Measurements from ENCODE around the gene IQSEC3. TPM values are rescaled to one million over a fixed set of nuclear protein-coding genes. Genes with fewer than 3 reads are reported as not detected.

Gene IQSEC3
- polyA plus RNA-seq, 1 donor from 2014 or later: 2.4 TPM

DNA sequence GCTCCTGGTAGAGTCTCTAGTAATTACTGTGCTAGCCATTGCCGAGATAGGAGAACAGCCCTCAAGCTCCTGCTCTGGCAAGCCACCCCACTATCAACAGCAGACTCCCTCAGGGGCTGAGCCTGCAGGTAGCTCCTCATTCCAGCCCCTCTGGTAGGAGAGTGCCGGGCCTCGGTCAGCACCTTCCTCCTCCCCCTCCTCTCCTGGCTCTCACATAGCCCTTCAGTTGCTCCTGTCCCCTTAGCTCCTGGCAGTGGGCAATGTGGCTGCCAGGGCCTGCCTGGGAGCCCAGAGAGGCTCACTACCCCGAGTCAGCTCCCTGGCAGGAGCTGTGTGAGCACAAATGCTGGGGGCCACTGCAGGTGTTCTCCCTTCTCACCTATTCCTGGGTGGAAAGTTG lies 52.0 kb downstream of the IQSEC3 start:
- Histone ChIP-seq H3K27ac (ENCODE audit: low read length) (no peak overlapping the region), H3K9me2 (ENCODE audit: insufficient read depth, low read length) (no peaks in the 10 kb centered on the region), H3K9ac (ENCODE audit: low read length) (no peak overlapping the region), H3K9me3 (ENCODE audit: low read length) (no peaks in the 10 kb centered on the region), H3K36me3 (ENCODE audit: insufficient read depth, low read length) (no peaks in the 10 kb centered on the region), H3K27me3 (ENCODE audit: insufficient read depth, low read depth, low read length) (no peaks in the 10 kb centered on the region), H3K79me2 (replicated peaks; ENCODE audit: insufficient read depth, low read length) (no peaks in the 10 kb centered on the region), H2AFZ (ENCODE audit: low read depth, low read length) (no peak overlapping the region), H3K4me2 (ENCODE audit: low read length) (no peak overlapping the region), H4K20me1 (ENCODE audit: insufficient read depth) (no peaks in the 10 kb centered on the region), H3F3A (ENCODE audit: insufficient read depth, low read length, poor library complexity, severe bottlenecking) (no peaks in the 10 kb centered on the region), H3K4me3 (ENCODE audit: low read length) (no peak overlapping the region)
- TF ChIP-seq, protein P1, sequence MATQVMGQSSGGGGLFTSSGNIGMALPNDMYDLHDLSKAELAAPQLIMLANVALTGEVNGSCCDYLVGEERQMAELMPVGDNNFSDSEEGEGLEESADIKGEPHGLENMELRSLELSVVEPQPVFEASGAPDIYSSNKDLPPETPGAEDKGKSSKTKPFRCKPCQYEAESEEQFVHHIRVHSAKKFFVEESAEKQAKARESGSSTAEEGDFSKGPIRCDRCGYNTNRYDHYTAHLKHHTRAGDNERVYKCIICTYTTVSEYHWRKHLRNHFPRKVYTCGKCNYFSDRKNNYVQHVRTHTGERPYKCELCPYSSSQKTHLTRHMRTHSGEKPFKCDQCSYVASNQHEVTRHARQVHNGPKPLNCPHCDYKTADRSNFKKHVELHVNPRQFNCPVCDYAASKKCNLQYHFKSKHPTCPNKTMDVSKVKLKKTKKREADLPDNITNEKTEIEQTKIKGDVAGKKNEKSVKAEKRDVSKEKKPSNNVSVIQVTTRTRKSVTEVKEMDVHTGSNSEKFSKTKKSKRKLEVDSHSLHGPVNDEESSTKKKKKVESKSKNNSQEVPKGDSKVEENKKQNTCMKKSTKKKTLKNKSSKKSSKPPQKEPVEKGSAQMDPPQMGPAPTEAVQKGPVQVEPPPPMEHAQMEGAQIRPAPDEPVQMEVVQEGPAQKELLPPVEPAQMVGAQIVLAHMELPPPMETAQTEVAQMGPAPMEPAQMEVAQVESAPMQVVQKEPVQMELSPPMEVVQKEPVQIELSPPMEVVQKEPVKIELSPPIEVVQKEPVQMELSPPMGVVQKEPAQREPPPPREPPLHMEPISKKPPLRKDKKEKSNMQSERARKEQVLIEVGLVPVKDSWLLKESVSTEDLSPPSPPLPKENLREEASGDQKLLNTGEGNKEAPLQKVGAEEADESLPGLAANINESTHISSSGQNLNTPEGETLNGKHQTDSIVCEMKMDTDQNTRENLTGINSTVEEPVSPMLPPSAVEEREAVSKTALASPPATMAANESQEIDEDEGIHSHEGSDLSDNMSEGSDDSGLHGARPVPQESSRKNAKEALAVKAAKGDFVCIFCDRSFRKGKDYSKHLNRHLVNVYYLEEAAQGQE (IDR thresholded peaks at IDR 0.05; ENCODE audit: borderline replicate concordance): no peak
- TF ChIP-seq TAF1 (IDR thresholded peaks at IDR 0.05; ENCODE audit: low read depth) (no peak), RAD21 (conservative IDR thresholded peaks at IDR 0.05) (no peak), POLR2AphosphoS5 (IDR thresholded peaks at IDR 0.05) (no peak), EZH2 (IDR thresholded peaks at IDR 0.05; ENCODE audit: borderline replicate concordance, insufficient read depth, low read length, poor library complexity, severe bottlenecking) (no peak), SMC3 (conservative IDR thresholded peaks at IDR 0.05; ENCODE audit: poor library complexity) (no peak), MXI1 (conservative IDR thresholded peaks at IDR 0.05; ENCODE audit: poor library complexity, severe bottlenecking) (no peak), EP300 (conservative IDR thresholded peaks at IDR 0.05; ENCODE audit: poor library complexity, severe bottlenecking) (no peak)
- TF ChIP-seq, protein P2, sequence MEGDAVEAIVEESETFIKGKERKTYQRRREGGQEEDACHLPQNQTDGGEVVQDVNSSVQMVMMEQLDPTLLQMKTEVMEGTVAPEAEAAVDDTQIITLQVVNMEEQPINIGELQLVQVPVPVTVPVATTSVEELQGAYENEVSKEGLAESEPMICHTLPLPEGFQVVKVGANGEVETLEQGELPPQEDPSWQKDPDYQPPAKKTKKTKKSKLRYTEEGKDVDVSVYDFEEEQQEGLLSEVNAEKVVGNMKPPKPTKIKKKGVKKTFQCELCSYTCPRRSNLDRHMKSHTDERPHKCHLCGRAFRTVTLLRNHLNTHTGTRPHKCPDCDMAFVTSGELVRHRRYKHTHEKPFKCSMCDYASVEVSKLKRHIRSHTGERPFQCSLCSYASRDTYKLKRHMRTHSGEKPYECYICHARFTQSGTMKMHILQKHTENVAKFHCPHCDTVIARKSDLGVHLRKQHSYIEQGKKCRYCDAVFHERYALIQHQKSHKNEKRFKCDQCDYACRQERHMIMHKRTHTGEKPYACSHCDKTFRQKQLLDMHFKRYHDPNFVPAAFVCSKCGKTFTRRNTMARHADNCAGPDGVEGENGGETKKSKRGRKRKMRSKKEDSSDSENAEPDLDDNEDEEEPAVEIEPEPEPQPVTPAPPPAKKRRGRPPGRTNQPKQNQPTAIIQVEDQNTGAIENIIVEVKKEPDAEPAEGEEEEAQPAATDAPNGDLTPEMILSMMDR (IDR thresholded peaks at IDR 0.05; ENCODE audit: poor library complexity, severe bottlenecking): no peak

DNA sequence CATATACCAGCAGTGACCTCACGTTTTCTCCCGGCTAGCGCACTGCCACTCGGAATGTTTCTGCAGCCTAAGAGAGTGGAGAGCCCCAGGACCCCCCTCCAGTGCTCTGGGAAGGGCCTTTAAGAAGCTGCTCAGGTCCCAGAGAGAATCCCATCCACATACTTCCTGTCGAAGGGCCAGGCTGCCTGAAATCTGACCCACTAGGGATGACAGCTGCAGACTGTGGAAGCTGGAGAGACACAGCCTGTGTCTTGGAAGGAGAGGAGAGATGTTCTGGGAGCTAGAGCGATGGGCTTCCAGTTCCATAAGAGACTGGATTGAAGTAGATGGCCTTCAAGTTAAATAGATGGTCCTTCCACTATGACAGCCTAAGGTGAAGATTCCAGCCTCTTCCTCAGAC lies 54.4 kb downstream of the IQSEC3 start:
- no peak overlapping the region for H3K4me2 ChIP-seq (ENCODE audit: low read length)
- no peaks in the 10 kb centered on the region for H3K9me2 ChIP-seq (ENCODE audit: insufficient read depth, low read length)
- H3K27me3 ChIP-seq (ENCODE audit: insufficient read depth, low read depth, low read length): no peaks in the 10 kb centered on the region
- H2AFZ ChIP-seq (ENCODE audit: low read depth, low read length): no peak overlapping the region
- no peaks in the 10 kb centered on the region for H3K9me3 ChIP-seq (ENCODE audit: low read length)
- no peaks in the 10 kb centered on the region for H3F3A ChIP-seq (ENCODE audit: insufficient read depth, low read length, poor library complexity, severe bottlenecking)
- TF ChIP-seq EZH2 (IDR thresholded peaks at IDR 0.05; ENCODE audit: borderline replicate concordance, insufficient read depth, low read length, poor library complexity, severe bottlenecking) (no peak), EP300 (conservative IDR thresholded peaks at IDR 0.05; ENCODE audit: poor library complexity, severe bottlenecking) (no peak), TAF1 (IDR thresholded peaks at IDR 0.05; ENCODE audit: low read depth) (no peak), POLR2AphosphoS5 (IDR thresholded peaks at IDR 0.05) (no peak)
- TF ChIP-seq, protein P2 (IDR thresholded peaks at IDR 0.05; ENCODE audit: poor library complexity, severe bottlenecking): no peak
- H3K4me3 ChIP-seq (ENCODE audit: low read length): no peak overlapping the region
- no peaks in the 10 kb centered on the region for H3K36me3 ChIP-seq (ENCODE audit: insufficient read depth, low read length)
- no peak overlapping the region for H3K9ac ChIP-seq (ENCODE audit: low read length)
- no peaks in the 10 kb centered on the region for H3K79me2 ChIP-seq (replicated peaks; ENCODE audit: insufficient read depth, low read length)
- no peaks in the 10 kb centered on the region for H4K20me1 ChIP-seq (ENCODE audit: insufficient read depth)
- no peak overlapping the region for H3K27ac ChIP-seq (ENCODE audit: low read length)

Data from neural cell (in vitro differentiated cells).